ENCODE results near the gene NUP43.

DNA sequence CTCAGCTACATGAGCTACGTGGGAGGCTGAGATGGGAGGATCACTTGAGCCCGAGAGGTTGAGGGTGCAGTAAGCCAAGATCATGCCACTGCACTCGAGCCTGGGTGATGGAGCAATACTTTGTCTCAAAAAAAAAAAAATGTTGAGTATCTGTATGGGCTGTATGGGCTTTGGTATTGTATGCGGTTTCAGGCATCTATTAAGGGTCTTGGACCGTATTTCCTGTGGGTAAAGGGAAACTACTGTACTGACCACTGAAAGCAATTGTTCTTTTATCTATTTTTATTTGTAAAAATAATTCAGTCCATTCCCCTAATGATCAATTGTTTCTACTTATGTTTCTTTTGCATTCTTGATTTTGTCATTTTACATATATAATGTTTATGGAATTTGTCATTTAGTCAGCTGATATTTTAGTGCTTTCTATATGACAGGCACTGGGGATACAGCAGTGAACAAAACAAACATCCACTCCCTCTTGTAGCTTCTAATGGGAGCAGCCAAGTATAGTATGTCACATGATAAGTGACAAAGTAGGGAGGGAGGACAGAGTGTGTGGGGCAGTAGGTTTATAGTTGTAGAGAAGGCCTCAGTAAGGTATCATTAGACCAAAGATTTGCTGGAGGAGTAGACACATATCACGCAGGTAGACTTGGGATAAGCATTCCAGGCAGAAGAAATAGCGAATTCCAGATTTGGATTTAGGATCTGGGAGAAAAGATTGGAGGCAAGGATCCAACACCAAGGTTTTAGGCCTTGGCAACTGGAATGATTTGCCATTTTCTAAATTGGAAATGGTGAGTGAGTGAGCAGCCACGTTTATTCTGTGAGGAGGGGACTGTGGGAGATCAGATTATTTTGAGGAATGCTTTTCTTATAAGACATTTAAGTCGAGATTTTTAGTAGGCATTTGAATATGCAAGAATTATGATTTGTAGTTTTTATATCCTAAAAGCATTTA lies 9.3 kb upstream of the NUP43 start:
- TF ChIP-seq, protein P1, sequence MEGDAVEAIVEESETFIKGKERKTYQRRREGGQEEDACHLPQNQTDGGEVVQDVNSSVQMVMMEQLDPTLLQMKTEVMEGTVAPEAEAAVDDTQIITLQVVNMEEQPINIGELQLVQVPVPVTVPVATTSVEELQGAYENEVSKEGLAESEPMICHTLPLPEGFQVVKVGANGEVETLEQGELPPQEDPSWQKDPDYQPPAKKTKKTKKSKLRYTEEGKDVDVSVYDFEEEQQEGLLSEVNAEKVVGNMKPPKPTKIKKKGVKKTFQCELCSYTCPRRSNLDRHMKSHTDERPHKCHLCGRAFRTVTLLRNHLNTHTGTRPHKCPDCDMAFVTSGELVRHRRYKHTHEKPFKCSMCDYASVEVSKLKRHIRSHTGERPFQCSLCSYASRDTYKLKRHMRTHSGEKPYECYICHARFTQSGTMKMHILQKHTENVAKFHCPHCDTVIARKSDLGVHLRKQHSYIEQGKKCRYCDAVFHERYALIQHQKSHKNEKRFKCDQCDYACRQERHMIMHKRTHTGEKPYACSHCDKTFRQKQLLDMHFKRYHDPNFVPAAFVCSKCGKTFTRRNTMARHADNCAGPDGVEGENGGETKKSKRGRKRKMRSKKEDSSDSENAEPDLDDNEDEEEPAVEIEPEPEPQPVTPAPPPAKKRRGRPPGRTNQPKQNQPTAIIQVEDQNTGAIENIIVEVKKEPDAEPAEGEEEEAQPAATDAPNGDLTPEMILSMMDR (IDR thresholded peaks at IDR 0.05): no peak
- TF ChIP-seq POLR2A (IDR thresholded peaks at IDR 0.05): no peak
- TF ChIP-seq EP300 (IDR thresholded peaks at IDR 0.05): no peak
